Upper lobe of left lung (tissue), 6 donors: Measurements from ENCODE around the gene DIAPH2. TPM values are rescaled to one million over a fixed set of nuclear protein-coding genes. Genes with fewer than 3 reads are reported as not detected.
"Not testable (repeated sequence)": the region's sequence is repeated elsewhere in the genome, so short reads cannot be mapped to it uniquely, and the experiment has no call there.

Source experiments
- ATAC-seq, 2 donors: fragments of 200-7000 bp; cut with Tn5 transposase; one replicate each; pipeline ENCODE4 v1.9.1; 2022; ENCODE audit warnings: mild to moderate bottlenecking in 2 of 2, moderate library complexity in 2 of 2; ENCODE audit not compliant: low FRiP score in 2 of 2
- DNase-seq, 2 donors: peaks; one replicate each; pipeline ENCODE4 v3.0.0-alpha.2; 2019 to 2020
- H3K27ac ChIP-seq, 4 donors: fragments of 200-600 bp; sonication (generic); one replicate each; pipeline ENCODE4 v1.5.1; 2016 to 2019
- H3K27me3 ChIP-seq, 4 donors: fragments of 200-600 bp; sonication (generic); one replicate each; pipeline ENCODE4 v1.5.1; 2017 to 2019
- H3K36me3 ChIP-seq, 4 donors: fragments of 200-600 bp; sonication (generic); one replicate each; pipeline ENCODE4 v1.5.1; 2016 to 2019
- H3K4me1 ChIP-seq, 4 donors: fragments of 200-600 bp; sonication (generic); one replicate each; pipeline ENCODE4 v1.5.1; 2018 to 2019
- H3K4me3 ChIP-seq, 4 donors: fragments of 200-600 bp; sonication (generic); one replicate each; pipeline ENCODE4 v1.5.1; 2017 to 2019; ENCODE audit warnings: mild to moderate bottlenecking in 2 of 4, moderate library complexity in 1 of 4
- H3K9me3 ChIP-seq, 4 donors: fragments of 200-600 bp; sonication (generic); one replicate each; pipeline ENCODE4 v1.5.1; 2018 to 2019
- CTCF ChIP-seq, 6 experiments: fragments of 450-650 bp in 4 of 6; fragments of 200-600 bp in 2 of 6; sonication (generic) in 2 of 6; IDR thresholded peaks; one replicate each; pipeline ENCODE4 v1.5.1; 2016 to 2019; ENCODE audit warnings: antibody characterized with exemption in 6 of 6
- EP300 ChIP-seq, 4 donors: sonication (generic); formaldehyde crosslinking; IDR thresholded peaks; one replicate each; pipeline ENCODE4 v1.5.1; 2017; ENCODE audit warnings: antibody characterized with exemption in 4 of 4, control low read depth in 2 of 4
- POLR2A ChIP-seq, 4 donors: fragments of 450-650 bp; IDR thresholded peaks; one replicate each; pipeline ENCODE4 v1.5.1; 2016 to 2017; ENCODE audit warnings: antibody characterized with exemption in 4 of 4, mild to moderate bottlenecking in 2 of 4
- POLR2AphosphoS5 ChIP-seq, 2 donors: sonication (generic); formaldehyde crosslinking; IDR thresholded peaks; one replicate each; pipeline ENCODE4 v1.5.1; 2017; ENCODE audit warnings: antibody characterized with exemption in 2 of 2
- WGBS, 2 donors: methylation state at CpG; one replicate each; pipeline ENCODE4 v1.1.5; 2017 to 2018; 5-methylcytosine and 5-hydroxymethylcytosine counted together
- total RNA-seq, 6 donors: library from RNA; depleted of rRNA in 4 of 6; stranded (reverse); fragments of >200 nt in 4 of 6; gene quantifications; one replicate each; pipeline versions ENCODE4 v1.1.0 to v1.2.1, GENCODE V29; 2016 to 2021
- donor health status: DM: no; HTN: no; CAD: no; lungs with moderate emphysema.
- donor health status: DM: no; HTN: yes; CAD: no; lungs with severe emphysema.

Gene DIAPH2
- total RNA-seq, 6 donors from 2014 or later, result 22.5 to 107 (median 44.1) TPM

GRCh38 chrX:97405031-97405660 is 720.5 kb downstream of the DIAPH2 start:
- Histone ChIP-seq H3K4me3 (no peak overlapping the region), H3K27ac (no peak overlapping the region), H3K27me3 (no peaks in the 10 kb centered on the region), H3K36me3 (no peaks in the 10 kb centered on the region), H3K4me1 (no peaks in the 10 kb centered on the region), H3K9me3 (peaks cover 0 to 9% (median 0%) of the 10 kb centered on the region in 4 donors)
- TF ChIP-seq POLR2A (IDR thresholded peaks at IDR 0.05), result no peak
- no peak for TF ChIP-seq POLR2AphosphoS5 (IDR thresholded peaks at IDR 0.05)
- TF ChIP-seq CTCF (IDR thresholded peaks at IDR 0.05), result no peak
- no peak for TF ChIP-seq EP300 (IDR thresholded peaks at IDR 0.05)
- WGBS, 2 donors, result 88 to 94% methylated on average over 4 of the region's 4 CpGs
- no peak for ATAC-seq
- no peak for DNase-seq

- H3K4me1 ChIP-seq, H3K27me3 ChIP-seq, H3K36me3 ChIP-seq, H3K27ac ChIP-seq, H3K9me3 ChIP-seq, ATAC-seq, H3K4me3 ChIP-seq: not testable (repeated sequence)
- DNase-seq, result peak in 1 of 2 donors; percentile 8
- 93 to 98% methylated on average over 3 to 13 of the region's 13 CpGs for WGBS, 2 donors
Observed at GRCh38 chrX:97409632-97410415, 725.2 kb downstream of the DIAPH2 start.

- 90 to 100% methylated on average over 1 of the region's 1 CpG for WGBS, 2 donors
- Histone ChIP-seq H3K27me3 (no peaks in the 10 kb centered on the region), H3K4me3 (no peak overlapping the region), H3K9me3 (no peaks in the 10 kb centered on the region), H3K4me1 (no peaks in the 10 kb centered on the region), H3K27ac (no peak overlapping the region), H3K36me3 (no peaks in the 10 kb centered on the region)
- DNase-seq, result no peak
- TF ChIP-seq CTCF (IDR thresholded peaks at IDR 0.05) (no peak), POLR2AphosphoS5 (IDR thresholded peaks at IDR 0.05) (no peak), EP300 (IDR thresholded peaks at IDR 0.05) (no peak), POLR2A (IDR thresholded peaks at IDR 0.05) (no peak)
- ATAC-seq, result no peak
Observed at GRCh38 chrX:97416461-97416860, 731.8 kb downstream of the DIAPH2 start.

- Histone ChIP-seq H3K27me3 (no peaks in the 10 kb centered on the region), H3K27ac (no peak overlapping the region), H3K36me3 (no peaks in the 10 kb centered on the region), H3K9me3 (no peaks in the 10 kb centered on the region), H3K4me1 (no peaks in the 10 kb centered on the region), H3K4me3 (no peak overlapping the region)
- ATAC-seq (no peak), DNase-seq (no peak)
- 96 to 97% methylated on average over 5 of the region's 5 CpGs for WGBS, 2 donors
- TF ChIP-seq CTCF (IDR thresholded peaks at IDR 0.05) (no peak), POLR2AphosphoS5 (IDR thresholded peaks at IDR 0.05) (no peak), EP300 (IDR thresholded peaks at IDR 0.05) (no peak), POLR2A (IDR thresholded peaks at IDR 0.05) (no peak)
Observed at GRCh38 chrX:97429101-97429500, 744.5 kb downstream of the DIAPH2 start.

GRCh38 chrX:97431281-97431680 is 746.6 kb downstream of the DIAPH2 start:
- no peak for ATAC-seq
- Histone ChIP-seq H3K27me3 (no peaks in the 10 kb centered on the region), H3K36me3 (no peaks in the 10 kb centered on the region), H3K27ac (no peak overlapping the region), H3K4me3 (no peak overlapping the region), H3K4me1 (no peaks in the 10 kb centered on the region), H3K9me3 (no peaks in the 10 kb centered on the region)
- no peak for TF ChIP-seq POLR2AphosphoS5 (IDR thresholded peaks at IDR 0.05)
- no peak for TF ChIP-seq EP300 (IDR thresholded peaks at IDR 0.05)
- 60 to 78% methylated on average over 1 of the region's 1 CpG for WGBS, 2 donors
- no peak for DNase-seq
